ENCODE results near the gene PDILT.

DNA sequence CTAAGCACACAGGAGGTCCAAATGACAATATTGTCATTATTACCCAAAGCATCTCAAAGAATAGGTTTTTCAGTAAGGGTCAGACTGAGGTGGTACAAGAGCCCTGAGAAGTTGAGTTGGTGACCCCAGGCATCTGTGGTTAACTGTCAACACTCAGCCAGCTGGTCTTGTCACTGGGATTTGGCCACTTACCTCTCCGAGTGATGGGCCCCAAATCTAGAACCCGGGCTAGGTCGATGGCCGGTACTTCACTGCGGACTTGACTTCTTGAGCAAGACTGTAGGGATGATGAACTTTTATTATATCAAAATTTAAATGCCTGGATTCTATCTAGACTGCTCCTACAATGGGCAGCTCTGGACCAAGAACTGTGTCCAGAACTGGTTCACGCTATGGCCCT is 88.8 kb downstream of the PDILT start:
- no peak for TF ChIP-seq POLR2A (IDR thresholded peaks at IDR 0.05; ENCODE audit: control extremely low read depth in 1 of 2, low read depth in 2 of 2, low read length in 2 of 2)
- no peak for TF ChIP-seq POLR2AphosphoS5 (IDR thresholded peaks at IDR 0.05; ENCODE audit: low read depth, low read length)
- no peak for TF ChIP-seq EGR1 (IDR thresholded peaks at IDR 0.05; ENCODE audit: borderline replicate concordance, low read depth, low read length)
- no peak for TF ChIP-seq BRCA1 (IDR thresholded peaks at IDR 0.05; ENCODE audit: low read depth, low read length)
- TF ChIP-seq EP300 (IDR thresholded peaks at IDR 0.05; ENCODE audit: borderline replicate concordance in 1 of 2, low read depth in 2 of 2, low read length in 2 of 2): no peak
- TF ChIP-seq, protein P1, sequence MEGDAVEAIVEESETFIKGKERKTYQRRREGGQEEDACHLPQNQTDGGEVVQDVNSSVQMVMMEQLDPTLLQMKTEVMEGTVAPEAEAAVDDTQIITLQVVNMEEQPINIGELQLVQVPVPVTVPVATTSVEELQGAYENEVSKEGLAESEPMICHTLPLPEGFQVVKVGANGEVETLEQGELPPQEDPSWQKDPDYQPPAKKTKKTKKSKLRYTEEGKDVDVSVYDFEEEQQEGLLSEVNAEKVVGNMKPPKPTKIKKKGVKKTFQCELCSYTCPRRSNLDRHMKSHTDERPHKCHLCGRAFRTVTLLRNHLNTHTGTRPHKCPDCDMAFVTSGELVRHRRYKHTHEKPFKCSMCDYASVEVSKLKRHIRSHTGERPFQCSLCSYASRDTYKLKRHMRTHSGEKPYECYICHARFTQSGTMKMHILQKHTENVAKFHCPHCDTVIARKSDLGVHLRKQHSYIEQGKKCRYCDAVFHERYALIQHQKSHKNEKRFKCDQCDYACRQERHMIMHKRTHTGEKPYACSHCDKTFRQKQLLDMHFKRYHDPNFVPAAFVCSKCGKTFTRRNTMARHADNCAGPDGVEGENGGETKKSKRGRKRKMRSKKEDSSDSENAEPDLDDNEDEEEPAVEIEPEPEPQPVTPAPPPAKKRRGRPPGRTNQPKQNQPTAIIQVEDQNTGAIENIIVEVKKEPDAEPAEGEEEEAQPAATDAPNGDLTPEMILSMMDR (IDR thresholded peaks at IDR 0.05; ENCODE audit: control extremely low read depth in 1 of 3, insufficient read depth in 1 of 3, low read depth in 1 of 3, low read length in 3 of 3): no peak
- TF ChIP-seq PHF8 (conservative IDR thresholded peaks at IDR 0.05; ENCODE audit: low read depth, low read length): no peak

Data from H1 (cell line).